GM21825 (cell line): ENCODE measurements around the gene UNC119.
"Not testable (repeated sequence)": the region's sequence is repeated elsewhere in the genome, so short reads cannot be mapped to it uniquely, and the experiment has no call there.

Experiments
- ATAC-seq: cut with Tn5 transposase; IDR thresholded peaks from one replicate; pipeline ENCODE4 v1.9.1; 2021; ENCODE audit warnings: mild to moderate bottlenecking, moderate library complexity; ENCODE audit not compliant: unreplicated experiment

UNC119 gene

DNA sequence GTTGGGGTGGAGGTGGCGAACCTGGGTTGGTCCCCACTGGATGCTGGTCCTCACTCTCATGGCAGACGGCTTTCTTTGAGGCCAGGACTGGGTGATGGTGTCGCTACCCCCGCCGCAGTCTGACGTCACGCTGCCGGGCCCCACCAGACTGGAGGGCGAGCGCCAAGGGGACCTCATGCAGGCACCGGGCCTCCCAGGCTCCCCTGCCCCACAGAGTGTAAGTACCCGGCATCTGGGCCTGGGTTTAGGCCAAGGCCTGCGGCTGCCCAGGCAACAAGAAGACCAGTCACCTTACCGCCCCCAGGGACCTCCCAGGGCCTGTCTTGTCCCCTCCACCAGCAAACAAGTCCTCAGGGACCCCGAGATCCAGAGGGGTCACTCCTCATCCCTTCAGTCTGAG, 28.5 kb downstream of the UNC119 start:
- no peak for ATAC-seq

DNA sequence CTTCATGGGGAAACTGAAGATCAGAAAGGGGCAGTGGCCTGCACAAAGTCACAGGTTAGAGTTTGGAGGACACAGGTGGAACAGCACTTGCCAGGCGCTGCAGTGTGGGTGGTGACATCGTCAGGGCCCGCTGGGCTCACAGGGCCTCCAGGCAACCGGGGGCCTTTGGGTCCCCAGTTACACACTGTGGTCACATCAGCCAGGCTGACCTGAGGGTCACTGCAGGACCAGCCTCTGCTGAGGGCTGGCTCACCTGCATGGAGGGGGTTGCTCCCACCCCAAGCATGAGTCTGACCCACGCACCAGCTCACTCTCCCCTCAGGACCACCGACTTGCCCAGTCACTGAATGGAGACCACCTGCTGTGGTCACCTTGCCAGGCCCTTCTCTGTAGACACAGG, 29.2 kb downstream of the UNC119 start:
- ATAC-seq = no peak

DNA sequence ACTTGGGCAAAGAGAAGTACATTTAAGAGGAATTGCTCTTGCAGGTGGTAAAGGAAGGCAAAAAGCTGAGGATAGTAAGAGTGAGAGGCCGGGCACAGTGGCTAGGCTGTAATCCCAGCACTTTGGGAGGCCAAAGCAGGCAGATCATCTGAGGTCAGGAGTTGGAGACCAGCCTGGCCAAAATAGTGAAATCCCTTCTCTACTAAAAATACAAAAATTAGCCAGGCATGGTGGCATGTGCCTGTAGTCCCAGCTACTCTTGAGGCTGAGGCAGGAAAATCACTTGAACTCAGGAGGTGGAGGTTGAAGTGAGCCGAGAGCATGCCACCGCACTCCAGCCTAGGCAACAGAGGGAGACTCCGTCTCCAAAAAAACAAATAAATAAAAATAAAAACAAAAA, 30.1 kb downstream of the UNC119 start:
- ATAC-seq = not testable (repeated sequence)

DNA sequence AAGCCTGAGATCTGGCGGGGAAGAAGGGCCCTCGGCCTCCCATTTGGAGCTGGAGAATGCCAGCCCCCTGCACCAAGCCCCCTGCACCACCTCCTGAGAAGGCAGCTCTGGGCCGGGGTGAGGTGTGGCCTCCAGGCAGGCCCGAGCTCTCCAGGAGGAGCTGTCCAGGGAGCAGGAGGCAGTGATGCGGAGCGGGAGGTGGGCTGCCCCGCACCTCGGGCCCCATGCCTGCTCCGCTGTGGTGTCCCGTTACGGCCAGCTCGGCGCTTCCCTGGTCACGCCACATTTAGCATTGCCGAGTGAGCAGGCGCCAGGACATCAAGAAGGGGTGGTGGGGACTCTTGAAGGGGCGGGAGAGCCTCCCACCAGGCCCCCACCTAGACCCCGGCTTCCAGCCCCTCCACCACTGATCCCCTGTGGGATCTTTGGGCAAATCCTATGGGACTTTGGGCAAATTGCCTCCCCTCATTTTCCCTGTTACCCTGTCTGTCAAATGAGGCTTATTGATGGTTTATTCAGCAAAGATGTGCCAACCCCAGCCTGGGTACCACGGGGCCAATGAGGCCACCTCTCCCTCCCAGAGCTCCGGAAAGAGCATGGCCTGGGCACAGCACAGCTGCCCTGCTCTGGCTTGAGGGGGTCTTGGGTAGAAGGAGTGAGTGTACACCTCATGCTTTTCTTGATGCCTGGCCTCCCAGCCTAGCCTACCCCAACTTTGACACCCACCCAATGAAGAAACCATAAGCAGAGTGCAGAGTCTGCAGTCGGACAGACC, 30.9 kb downstream of the UNC119 start:
- ATAC-seq = no peak

DNA sequence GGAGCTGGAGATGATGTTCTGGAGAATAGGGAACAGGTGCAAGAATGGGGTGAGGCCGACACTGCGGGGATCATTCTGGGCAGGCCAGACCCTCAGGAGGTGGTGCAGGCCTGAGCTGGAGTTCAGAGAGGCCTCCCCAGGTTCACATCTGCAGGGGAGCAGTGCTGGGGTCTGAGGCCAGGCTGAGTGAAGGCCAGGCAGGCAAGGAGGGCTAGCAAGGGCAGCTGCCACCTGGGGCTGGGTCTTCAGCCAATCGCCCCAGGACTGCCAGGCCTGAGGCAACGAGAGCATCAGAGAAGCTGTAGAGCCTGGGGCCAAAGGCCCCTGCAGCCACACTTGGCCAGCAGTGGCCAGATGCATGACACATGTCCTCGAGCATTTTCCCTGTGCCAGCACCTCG, 31.7 kb downstream of the UNC119 start:
- ATAC-seq = no peak

DNA sequence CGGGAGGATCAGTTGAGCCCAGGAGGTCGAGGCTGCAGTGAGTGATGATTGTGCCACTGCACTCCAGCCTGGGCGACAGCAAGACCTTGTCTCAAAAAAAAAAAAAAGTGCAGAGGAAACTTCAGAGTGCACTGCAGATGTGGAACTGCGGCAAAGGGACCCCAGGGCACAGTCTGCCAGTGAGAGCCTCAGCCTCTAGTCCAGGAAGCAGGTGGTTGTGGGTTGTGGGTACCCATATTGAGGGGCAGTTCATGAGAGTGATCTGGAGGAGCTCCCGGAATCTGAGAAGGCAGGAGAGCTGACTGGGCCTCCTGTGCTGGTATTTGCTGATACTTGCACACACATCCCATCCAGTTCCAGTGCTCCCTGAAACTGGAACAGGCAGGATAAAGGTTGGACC, 33.2 kb downstream of the UNC119 start:
- no peak for ATAC-seq

DNA sequence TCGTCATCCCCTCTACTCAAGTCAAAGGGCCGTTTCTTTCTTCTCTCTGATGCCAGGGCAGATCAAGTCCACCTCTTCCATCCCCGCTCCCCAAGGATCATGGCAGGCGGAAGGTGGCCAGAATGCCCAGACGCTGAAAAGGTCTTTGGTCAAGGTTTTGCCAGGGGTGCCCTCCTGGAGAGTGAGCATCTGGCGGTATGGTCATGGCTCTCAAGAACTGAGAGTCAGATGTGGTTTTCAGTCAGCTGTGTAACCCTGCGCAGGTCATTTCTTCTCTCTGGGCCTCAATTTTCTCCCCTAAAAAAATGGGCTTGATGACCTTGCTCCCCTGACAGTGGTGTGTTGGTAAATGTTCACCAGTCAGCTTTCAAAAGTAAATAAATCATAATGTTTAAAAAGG, 33.8 kb downstream of the UNC119 start:
- no peak for ATAC-seq

DNA sequence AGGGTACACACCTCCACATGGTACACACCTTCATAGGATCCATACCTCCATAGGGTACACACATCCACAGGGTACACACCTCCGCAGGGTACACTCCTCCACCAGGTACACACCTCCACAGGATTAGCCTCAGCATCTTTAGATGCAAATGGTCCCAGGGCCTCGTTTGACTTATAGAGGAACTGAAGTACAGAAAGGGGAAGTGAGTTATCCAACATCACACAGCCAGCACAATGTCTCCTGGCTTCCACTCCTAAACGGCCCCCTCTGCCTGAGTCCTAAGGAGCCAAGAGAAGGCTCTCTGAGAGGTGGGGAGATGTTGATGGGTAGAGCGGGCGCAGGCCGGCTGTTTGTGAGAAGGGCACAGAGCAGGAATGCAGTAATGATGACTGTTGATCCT, 34.3 kb downstream of the UNC119 start:
- ATAC-seq = no peak

DNA sequence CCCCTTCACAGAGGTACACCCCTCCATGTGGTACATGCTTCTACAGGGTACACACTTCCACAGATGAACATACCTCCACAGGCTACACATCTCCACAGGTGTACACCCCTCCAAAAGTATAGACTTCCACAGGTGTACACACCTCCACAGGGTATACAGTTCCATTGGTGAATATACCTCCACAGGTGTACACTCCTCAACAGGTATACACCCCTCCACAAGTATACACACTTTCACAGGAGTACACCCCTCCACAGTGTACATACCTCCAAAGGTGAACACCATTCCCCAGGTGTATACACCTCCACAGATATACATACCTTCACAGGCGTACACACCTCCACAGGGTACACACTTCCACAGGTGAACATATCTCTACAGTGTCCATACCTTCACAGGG, 36.9 kb downstream of the UNC119 start:
- ATAC-seq = no peak

DNA sequence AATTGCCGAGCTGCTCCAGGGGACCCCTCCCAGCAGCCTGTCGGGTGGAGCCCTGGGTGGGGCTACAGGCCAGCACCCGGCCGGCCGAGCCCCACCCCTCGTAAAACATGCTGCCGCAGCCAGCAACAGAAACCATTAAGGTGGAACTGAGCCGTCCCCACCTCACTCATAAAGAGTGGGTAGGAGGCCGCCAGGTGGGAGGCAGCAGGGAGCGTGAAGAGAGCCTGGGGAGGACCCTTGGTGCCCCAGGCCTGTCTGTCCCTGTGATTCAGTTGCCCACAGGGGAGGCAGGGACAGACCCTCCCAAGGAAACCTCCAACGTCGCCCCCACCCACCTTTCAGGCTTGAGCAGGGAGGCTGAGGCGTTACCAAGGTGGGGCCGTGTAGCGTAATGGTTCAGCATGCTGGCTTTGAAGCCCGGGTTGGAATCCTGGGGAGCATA, 37.8 kb downstream of the UNC119 start:
- no peak for ATAC-seq

DNA sequence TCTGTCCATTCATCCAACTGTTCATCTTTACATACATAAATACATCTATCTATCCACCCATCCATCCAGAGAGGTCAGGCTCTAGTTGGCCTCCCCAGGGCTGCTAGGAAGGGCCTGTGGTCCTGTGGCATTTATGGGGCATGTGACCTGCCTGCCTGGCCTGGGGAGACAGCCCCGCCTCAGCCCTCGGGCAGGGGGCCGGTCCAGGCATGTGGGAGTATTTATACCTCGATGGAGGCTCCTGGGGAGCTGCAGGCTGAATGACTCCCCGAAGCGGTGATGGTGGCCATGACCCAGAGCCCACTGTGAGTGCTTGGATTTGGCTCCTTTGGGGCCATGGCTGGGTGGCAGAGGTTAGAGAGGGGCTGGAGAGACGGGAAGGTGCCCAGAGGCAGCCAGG, 38.9 kb downstream of the UNC119 start:
- no peak for ATAC-seq

DNA sequence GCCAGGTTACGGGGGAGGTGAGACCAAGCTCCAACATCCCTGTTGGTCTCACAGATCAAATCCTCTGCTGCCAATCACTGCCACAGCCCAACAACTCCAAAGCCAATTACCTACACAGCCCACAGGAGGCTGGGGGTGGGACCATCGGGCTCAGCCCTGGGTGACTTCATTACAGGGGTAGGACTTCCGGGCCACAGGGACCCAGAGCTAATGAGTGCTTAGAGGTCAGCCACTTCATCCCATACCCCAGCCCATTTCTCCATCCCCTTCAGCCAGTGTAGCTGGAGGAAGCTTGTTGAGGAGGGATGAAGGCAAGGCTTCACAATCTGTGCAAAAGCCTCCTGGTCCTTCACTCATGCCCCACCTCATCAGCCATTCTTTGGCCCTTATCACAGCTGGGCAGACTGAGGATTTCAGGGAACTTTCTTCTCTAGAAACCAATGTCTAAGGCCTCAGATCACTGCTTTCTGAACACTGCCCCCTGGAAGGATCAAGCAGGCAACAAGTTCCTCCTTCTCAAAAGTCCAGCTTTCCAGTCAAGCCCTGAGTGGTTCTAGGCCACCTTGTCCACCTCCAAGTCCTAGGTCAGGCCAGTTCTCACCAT, 40.5 kb downstream of the UNC119 start:
- ATAC-seq = no peak

DNA sequence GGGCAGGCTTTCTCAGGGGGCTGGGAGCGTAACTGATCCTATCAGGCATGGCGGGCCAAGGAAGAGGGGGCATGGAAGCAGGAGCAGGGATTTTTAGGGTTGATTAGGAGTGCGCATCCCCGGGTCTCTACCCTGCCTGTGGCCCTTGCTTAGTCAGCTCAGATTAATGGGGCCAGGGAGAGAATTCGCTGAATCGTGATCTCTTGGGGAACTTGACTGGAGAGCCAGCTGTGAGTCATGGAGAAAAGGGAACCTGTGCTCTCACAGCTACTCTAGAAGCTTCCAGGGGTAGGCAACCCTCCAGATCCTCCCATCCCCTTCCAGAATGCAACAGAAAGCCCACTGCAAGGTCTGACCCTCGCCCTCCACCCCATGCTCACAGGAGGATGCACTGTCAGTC, 42.6 kb downstream of the UNC119 start:
- ATAC-seq = no peak

DNA sequence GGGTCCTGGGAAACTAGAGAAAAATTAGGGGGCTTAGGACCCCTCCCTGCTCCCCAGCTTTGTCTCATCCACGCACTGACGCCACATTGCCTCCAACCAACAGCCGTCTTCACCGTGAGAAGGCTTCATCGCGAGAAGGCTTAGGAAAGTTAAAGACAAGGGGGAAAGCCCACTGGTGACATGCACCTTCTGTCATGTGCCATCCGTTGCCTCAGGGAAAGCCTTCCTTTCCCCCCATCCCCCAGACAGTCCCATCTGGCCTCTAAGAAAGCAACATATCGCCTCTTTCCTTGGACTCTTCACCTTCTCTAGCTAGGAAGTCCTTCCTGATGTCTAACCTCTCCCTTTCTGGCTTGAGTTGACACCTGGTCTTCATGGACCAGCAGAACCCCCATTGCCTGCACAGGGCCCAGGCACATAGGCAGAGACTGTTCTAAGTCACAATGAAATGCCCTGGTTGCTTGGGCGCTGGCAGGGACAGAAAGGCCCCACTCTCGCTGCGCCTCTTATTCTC, 44.2 kb downstream of the UNC119 start:
- no peak for ATAC-seq

DNA sequence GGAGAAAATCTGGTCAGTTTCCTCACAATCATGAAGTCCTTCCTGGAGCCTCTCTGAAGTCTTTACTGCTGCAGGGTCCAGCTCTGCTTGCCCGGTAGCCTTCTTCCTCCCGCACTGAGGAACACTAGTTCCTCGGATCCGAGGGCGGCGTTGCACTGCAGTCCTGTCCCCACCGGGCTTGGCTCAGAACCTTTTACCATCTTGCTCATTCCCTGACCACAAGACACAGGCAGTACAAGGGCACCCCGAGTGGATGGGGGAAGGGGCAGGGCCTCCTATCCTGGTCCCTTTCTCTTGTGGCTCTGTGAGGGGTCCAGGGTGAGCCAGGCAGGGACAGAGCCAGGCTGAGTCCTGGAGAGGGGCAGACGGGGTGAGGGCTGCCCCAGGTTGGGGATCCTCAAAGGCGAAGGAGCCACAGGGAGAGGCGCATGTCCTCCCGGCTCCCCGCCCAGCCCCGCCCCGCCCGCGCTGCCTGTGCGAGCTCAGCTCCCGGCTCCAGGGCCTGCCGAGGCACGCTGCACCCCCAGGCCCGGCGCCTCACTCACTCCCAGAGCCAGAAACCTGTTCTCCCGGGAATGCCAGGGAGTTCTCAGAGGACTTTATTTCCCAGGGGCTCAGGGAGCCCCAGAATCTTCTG, 44.7 kb downstream of the UNC119 start:
- ATAC-seq = no peak

DNA sequence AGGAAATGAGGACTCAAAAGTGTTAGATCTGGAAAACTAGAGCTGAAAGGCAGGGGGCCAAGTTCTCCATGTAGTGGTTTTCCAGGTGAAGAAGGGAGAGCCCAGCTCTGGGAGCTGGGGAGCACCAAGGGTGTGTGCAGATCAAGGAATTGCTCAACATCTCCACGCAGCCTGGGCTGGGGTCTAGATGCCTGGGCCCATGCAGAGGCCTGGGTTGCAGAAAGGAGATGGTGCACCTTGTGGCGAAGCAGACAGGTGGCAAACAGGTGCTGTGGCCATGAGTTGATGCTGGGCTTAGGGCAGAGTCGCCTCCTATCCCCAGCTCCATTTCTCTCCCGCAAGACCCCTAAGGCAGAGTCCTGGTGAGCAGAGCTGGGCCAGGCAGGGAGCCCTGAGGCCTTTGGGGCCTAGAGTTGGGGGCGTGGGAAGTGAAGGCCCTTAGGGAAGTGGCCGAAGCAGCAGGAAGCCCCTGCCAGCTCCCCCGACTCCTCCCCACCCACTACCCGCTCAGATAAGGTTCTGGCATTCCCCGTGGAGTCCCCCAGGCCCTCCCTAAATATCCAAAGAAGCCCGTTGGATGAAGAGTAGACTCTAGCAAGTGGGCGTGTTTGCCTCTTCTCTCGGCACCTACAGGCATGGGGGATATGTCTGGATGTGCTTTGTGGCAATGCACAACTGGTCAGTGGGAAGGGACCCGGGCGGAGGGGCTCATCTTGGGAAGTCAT, 45.5 kb downstream of the UNC119 start:
- no peak for ATAC-seq

DNA sequence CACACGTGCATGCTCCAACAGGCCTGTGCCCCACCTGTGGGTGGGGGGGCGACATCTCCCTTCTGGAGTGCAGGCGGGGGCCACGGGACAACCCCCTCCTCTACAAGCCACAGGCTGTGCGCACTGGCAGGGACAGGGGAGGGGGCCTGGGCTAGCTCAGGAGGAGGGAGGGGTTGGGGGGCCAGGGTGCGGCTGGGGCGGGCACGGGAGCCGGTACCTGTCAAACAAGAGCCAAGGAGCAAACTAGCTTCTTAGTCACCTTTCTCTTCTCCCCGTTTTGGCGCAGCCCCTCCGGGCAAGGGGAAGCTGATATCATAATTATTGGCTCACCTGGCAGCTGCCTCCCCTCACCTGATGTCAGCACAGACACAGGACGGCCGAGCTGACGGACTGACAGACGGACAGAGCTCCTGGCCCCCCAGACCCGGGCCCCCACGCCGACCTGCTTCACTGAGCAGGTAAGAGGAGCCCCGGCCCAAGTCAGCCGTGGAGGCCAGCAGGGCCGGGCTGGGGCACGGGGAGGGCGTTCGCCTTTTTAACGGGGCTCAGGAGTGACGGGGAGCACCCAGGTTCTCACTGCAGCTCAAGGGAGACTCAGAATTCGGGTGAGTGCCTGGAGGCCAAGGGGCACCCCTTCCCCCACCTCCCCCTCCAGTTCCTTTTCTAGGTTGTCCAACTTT, 46.3 kb downstream of the UNC119 start, which contains the start of gene FOXN1:
TSS of gene FOXN1 (plus strand) at position 363 of the 680 bp plus-strand sequence. CDS start 17,622 bp downstream, outside the sequence.
- ATAC-seq = no peak

DNA sequence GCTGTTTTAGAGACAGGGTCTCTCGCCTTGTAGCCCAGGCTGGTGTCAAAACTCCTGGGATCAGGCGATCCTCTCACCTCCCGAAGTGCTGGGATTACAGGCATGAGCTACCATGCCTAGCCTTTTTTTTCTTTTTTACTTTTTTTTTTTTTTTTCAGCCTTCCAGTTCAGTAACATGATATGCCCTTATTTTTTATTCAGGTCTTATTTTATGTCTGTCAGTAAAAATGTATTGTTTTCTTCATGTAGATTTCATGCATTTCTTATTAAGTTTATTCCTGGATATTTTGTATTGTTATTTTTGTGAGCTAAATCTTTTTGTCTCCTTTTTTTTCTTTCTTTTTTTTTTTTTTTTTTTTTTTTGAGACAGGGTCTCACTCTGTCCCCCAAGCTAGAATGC, 49.0 kb downstream of the UNC119 start:
- ATAC-seq = no peak

DNA sequence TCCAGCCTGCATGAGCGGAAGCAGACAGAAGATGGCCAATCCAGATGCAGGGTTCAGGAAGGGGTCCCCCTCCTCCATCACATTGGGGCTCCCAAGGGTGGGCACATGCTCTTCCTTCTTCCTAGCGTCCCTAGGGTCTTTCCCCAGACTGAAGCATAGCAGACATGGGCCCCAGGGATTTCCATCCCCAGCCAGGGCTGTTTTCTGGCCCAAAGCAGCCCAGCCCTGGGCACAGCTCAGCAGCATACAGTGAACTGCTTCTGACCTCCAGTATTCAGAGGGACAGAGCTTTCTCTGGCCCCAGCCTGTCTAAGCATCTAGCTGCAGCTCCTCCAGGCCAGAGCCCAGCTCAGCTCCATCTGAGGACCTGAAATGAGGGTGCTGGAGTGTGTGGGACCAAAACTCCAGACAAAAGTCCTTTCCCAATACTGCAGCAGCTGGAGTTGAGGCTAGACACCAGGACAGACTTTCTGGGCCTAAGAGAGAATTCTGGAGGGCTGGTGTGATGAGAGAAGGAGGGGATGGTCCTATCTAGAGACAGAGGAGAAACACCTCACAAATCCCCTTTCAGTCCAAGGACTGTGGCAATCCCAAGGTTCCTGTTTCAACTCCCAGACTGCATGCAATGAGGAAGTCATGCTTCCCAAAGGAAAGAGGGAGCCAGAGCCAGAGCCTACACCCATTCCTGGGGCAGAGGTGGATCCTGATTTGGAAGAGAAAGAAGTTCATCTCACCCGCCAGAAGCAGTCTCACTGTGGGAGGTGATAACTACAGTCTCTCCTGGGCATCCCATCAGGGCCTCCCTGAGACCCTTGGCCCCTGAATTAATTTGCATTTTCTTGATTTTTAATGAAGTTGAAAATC, 50.8 kb downstream of the UNC119 start:
- no peak for ATAC-seq
